ENCODE measurements around the gene AGRP.

The AGRP gene

DNA sequence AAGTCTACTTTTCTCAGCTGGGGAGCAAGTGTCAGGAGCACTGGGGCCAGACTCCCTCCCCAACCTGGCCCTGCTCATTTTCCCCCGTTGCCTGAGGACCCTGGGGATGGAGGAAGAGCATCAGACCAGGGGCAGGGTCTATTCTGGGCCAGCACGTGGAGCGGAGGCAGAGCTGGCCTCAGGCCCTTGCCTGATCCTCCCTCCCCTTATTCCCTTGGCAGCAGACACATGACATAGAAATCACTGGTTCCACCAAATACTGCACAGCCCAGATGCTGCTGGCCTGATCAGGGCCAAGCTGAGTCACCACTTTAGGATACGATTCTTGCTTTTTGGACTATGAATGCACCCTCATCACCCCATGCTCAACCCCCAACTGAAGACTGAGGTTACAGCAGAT is 15.8 kb upstream of the AGRP start:
- TF ChIP-seq FOXP2 (optimal IDR thresholded peaks at IDR 0.05; ENCODE audit: borderline replicate concordance, extremely low read depth, extremely low read length, insufficient read depth), result no peak
- no peak for TF ChIP-seq POLR2AphosphoS5 (IDR thresholded peaks at IDR 0.05; ENCODE audit: low read depth, low read length)
- TF ChIP-seq, protein P1, sequence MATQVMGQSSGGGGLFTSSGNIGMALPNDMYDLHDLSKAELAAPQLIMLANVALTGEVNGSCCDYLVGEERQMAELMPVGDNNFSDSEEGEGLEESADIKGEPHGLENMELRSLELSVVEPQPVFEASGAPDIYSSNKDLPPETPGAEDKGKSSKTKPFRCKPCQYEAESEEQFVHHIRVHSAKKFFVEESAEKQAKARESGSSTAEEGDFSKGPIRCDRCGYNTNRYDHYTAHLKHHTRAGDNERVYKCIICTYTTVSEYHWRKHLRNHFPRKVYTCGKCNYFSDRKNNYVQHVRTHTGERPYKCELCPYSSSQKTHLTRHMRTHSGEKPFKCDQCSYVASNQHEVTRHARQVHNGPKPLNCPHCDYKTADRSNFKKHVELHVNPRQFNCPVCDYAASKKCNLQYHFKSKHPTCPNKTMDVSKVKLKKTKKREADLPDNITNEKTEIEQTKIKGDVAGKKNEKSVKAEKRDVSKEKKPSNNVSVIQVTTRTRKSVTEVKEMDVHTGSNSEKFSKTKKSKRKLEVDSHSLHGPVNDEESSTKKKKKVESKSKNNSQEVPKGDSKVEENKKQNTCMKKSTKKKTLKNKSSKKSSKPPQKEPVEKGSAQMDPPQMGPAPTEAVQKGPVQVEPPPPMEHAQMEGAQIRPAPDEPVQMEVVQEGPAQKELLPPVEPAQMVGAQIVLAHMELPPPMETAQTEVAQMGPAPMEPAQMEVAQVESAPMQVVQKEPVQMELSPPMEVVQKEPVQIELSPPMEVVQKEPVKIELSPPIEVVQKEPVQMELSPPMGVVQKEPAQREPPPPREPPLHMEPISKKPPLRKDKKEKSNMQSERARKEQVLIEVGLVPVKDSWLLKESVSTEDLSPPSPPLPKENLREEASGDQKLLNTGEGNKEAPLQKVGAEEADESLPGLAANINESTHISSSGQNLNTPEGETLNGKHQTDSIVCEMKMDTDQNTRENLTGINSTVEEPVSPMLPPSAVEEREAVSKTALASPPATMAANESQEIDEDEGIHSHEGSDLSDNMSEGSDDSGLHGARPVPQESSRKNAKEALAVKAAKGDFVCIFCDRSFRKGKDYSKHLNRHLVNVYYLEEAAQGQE (IDR thresholded peaks at IDR 0.05; ENCODE audit: insufficient read depth in 1 of 2, low read depth in 2 of 2, low read length in 2 of 2), result no peak
- no peak for TF ChIP-seq SIN3A (IDR thresholded peaks at IDR 0.05; ENCODE audit: borderline replicate concordance, insufficient read depth, low read length)
- TF ChIP-seq TAF1 (IDR thresholded peaks at IDR 0.05; ENCODE audit: borderline replicate concordance, insufficient read depth, low read length), result no peak

DNA sequence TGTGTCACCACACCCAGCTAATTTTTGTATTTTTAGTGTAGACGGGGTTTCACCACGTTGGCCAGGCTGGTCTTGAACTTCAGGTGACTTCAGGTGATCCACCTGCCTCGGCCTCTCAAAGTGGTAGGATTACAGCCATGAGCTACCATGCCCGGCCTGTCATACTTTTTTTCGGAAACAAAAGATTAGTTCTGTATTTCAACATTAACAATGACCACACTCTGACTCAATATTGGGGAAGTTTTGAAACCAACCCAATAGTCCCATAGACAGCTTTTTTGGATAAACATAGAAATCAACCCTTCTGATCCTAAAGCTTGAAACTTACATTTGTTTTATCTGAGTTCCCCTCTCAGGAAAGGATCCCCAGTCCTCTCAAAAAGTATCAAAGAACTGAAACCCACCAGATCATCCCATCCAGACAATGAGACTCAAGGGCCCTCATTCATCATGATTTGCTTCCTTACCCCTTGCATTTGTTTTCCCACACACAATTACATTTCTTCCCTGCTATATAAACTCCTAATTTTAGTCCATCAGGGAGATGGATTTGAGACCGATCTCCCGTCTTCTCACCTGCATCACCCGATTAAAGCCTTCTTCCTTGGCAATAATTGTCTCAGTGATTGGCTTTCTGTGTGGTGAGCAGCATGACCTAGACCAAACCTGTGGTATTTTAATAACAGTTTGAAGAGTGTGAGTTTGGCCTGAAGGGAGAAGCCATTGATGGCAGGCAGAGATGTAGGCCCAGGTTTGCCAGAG is 7.2 kb upstream of the AGRP start:
- no peak for TF ChIP-seq FOXP2 (optimal IDR thresholded peaks at IDR 0.05; ENCODE audit: borderline replicate concordance, extremely low read depth, extremely low read length, insufficient read depth)
- TF ChIP-seq SIN3A (IDR thresholded peaks at IDR 0.05; ENCODE audit: borderline replicate concordance, insufficient read depth, low read length), result no peak
- no peak for TF ChIP-seq POLR2AphosphoS5 (IDR thresholded peaks at IDR 0.05; ENCODE audit: low read depth, low read length)
- TF ChIP-seq, protein P1 (IDR thresholded peaks at IDR 0.05; ENCODE audit: insufficient read depth in 1 of 2, low read depth in 2 of 2, low read length in 2 of 2), result no peak
- no peak for TF ChIP-seq TAF1 (IDR thresholded peaks at IDR 0.05; ENCODE audit: borderline replicate concordance, insufficient read depth, low read length)

DNA sequence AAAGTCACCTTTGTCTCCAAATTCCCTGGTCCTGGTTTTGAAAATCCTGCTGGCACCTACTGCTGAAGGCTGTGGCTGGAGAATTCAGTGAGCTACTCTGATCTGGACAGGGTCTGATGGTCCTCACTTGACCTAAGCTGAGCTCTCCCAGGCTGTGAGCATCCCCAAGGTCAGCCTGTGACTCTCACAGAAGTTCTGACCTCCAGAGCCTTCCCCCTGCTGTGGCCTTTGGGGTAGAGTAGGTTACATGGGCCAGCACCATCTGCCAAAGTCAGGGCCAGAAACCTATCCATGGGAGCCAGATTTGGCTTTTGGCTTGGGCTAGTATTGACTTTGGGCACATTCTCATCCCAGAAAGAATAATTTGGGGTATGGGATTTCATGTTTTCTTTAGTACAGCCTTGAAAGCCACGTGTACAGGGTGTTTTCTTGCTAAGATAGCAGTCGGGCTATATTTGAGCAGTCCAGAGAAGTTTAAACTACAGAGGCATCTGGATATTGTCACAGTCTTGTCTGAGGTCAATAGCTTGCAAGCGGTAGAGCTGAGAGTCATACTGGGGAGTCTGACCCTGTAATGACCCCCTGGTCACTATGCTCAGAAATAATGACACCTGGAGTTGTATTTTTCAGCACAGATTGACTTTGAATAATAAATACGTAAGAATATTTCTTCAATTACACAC is 6.2 kb upstream of the AGRP start:
- TF ChIP-seq POLR2AphosphoS5 (IDR thresholded peaks at IDR 0.05; ENCODE audit: low read depth, low read length) (no peak), SIN3A (IDR thresholded peaks at IDR 0.05; ENCODE audit: borderline replicate concordance, insufficient read depth, low read length) (no peak), FOXP2 (optimal IDR thresholded peaks at IDR 0.05; ENCODE audit: borderline replicate concordance, extremely low read depth, extremely low read length, insufficient read depth) (no peak), TAF1 (IDR thresholded peaks at IDR 0.05; ENCODE audit: borderline replicate concordance, insufficient read depth, low read length) (no peak)
- TF ChIP-seq, protein P1 (IDR thresholded peaks at IDR 0.05; ENCODE audit: insufficient read depth in 1 of 2, low read depth in 2 of 2, low read length in 2 of 2), result no peak

DNA sequence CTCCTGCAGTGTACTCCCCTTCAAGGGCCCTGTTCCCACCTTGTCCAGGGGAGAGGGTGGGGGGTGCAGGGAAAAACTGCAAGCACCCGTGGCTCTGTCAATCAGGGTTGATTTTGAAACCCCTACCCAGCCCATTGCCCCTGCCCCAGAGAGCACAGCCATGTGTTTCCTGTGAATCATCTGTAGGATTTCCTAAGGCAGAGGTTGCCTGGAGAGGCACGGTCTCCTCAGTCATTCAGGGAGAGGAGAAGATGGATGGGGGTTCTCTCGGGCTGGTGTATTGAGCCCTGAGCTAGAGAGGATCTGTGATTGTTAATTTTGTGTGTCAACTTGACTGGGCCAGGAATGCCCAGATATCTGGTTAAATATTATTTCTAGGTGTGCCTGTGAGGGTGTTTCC is 3.5 kb upstream of the AGRP start:
- TF ChIP-seq, protein P1 (IDR thresholded peaks at IDR 0.05; ENCODE audit: insufficient read depth in 1 of 2, low read depth in 2 of 2, low read length in 2 of 2), result no peak
- no peak for TF ChIP-seq POLR2AphosphoS5 (IDR thresholded peaks at IDR 0.05; ENCODE audit: low read depth, low read length)
- no peak for TF ChIP-seq FOXP2 (optimal IDR thresholded peaks at IDR 0.05; ENCODE audit: borderline replicate concordance, extremely low read depth, extremely low read length, insufficient read depth)
- TF ChIP-seq SIN3A (IDR thresholded peaks at IDR 0.05; ENCODE audit: borderline replicate concordance, insufficient read depth, low read length), result no peak
- TF ChIP-seq TAF1 (IDR thresholded peaks at IDR 0.05; ENCODE audit: borderline replicate concordance, insufficient read depth, low read length), result no peak
